Activated naive CD4-positive, alpha-beta T cell treated with anti-CD3 and anti-CD28 coated beads, Interleukin-2, amount 10 ng/mL, durations not matched to agents 7 days and 5 days (primary cell): Measurements from ENCODE around the gene BST2.

Experiments used
- CTCF ChIA-PET: fragments of 350-600 bp; sonication (Branson Sonifier 250); formaldehyde crosslinking; loops from one replicate; lab custom pipeline; 2021; ENCODE audit warnings: antibody characterized with exemption; lab: Charles Lee
- DNase-seq: peaks from one replicate; pipeline ENCODE4 v3.0.0-alpha.2; 2020
- H3K27ac Mint-ChIP-seq: one replicate; pipeline ENCODE4 v1.8.0; 2021; ENCODE audit warnings: mild to moderate bottlenecking, moderate library complexity, mixed read lengths
- H3K27me3 Mint-ChIP-seq: one replicate; pipeline ENCODE4 v1.8.0; 2021; ENCODE audit warnings: mild to moderate bottlenecking, mixed read lengths
- H3K36me3 Mint-ChIP-seq: one replicate; pipeline ENCODE4 v1.8.0; 2021; ENCODE audit warnings: mixed read lengths
- H3K4me1 Mint-ChIP-seq: one replicate; pipeline ENCODE4 v1.8.0; 2021; ENCODE audit warnings: mixed read lengths
- H3K4me3 Mint-ChIP-seq: one replicate; pipeline ENCODE4 v1.8.0; 2021; ENCODE audit warnings: mild to moderate bottlenecking, moderate library complexity, mixed read lengths
- H3K9me3 Mint-ChIP-seq: one replicate; pipeline ENCODE4 v1.8.0; 2021; ENCODE audit warnings: mixed read lengths

BST2 gene, protein sequence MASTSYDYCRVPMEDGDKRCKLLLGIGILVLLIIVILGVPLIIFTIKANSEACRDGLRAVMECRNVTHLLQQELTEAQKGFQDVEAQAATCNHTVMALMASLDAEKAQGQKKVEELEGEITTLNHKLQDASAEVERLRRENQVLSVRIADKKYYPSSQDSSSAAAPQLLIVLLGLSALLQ

DNA sequence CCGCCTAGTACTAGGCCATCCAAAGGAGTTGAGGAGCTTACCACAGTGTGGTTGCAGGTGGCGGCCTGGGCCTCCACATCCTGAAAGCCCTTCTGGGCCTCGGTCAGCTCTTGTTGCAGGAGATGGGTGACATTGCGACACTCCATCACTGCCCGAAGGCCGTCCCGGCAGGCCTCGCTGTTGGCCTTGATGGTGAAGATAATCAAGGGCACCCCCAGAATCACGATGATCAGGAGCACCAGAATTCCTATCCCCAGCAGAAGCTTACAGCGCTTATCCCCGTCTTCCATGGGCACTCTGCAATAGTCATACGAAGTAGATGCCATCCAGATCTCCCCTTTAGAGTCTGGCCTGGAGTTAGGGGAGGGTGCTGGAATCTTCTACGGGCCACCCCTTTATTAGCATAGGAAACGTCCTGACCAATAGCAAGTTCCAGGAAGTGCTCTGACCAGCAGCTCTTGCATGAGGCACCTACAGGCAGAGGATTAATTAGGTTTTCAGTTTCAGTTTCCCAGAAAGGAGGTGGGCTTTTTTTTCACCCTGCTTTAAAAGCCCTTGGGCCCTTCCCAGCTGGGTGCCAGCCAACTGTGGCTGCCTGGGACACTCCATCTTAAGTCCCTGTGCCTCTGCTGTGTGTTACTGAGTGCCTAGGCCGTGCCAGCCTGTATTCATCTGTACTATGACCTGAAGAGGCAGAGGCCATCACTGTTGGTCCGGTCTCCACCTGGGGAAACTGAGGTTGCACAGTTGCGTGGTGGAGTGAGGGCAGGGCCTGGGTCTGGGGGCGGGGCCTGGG lies at the start of gene BST2:
Gene BST2 (minus strand): TSS at position 381 of the 796 bp plus-strand sequence. CDS start 55 bp downstream, at position 326.
- CTCF ChIA-PET: interaction anchor here (0.8 to 1.9 kb wide), 4 partner anchors 14 to 62 kb away, joined by 3 to 5 read pairs (median 4); partner anchors contain the start of genes MVB12A and TMEM221
- H3K27ac Mint-ChIP-seq: peak within 1 kb of the TSS; percentile 97
- DNase-seq: peak; percentile 65
- H3K4me3 Mint-ChIP-seq: peak within 1 kb of the TSS; percentile 94
- H3K36me3 Mint-ChIP-seq: peaks cover 25% of the 10 kb centered on the region
- H3K4me1 Mint-ChIP-seq: peaks cover 50% of the 10 kb centered on the region
- no peaks in the 10 kb centered on the region for H3K27me3 Mint-ChIP-seq
- H3K9me3 Mint-ChIP-seq: no peaks in the 10 kb centered on the region

- Mint-ChIP-seq H3K9me3 (no peaks in the 10 kb centered on the region), H3K4me3 (no peak overlapping the region), H3K4me1 (peaks cover 24% of the 10 kb centered on the region), H3K27me3 (peaks cover 80% of the 10 kb centered on the region), H3K27ac (no peak overlapping the region), H3K36me3 (no peaks in the 10 kb centered on the region)
- CTCF ChIA-PET: interaction anchor here (0.9 to 1.3 kb wide), 3 partner anchors 11 to 119 kb away, joined by 3 to 10 read pairs (median 4); no protein-coding TSS in a partner anchor
- DNase-seq: no peak
These were observed 49.2 kb upstream of the BST2 start for GRCh38 chr19:17454576-17455071.

- Mint-ChIP-seq H3K4me1 (peaks cover 24% of the 10 kb centered on the region), H3K4me3 (no peak overlapping the region), H3K36me3 (no peaks in the 10 kb centered on the region), H3K27ac (no peak overlapping the region), H3K27me3 (peaks cover 58% of the 10 kb centered on the region), H3K9me3 (no peaks in the 10 kb centered on the region)
- CTCF ChIA-PET: interaction anchor here (0.9 kb wide), 1 partner anchor 13 kb away, joined by 5 read pairs; no protein-coding TSS in a partner anchor
- no peak for DNase-seq
These were observed 46.4 kb upstream of the BST2 start for GRCh38 chr19:17451820-17452219.

DNA sequence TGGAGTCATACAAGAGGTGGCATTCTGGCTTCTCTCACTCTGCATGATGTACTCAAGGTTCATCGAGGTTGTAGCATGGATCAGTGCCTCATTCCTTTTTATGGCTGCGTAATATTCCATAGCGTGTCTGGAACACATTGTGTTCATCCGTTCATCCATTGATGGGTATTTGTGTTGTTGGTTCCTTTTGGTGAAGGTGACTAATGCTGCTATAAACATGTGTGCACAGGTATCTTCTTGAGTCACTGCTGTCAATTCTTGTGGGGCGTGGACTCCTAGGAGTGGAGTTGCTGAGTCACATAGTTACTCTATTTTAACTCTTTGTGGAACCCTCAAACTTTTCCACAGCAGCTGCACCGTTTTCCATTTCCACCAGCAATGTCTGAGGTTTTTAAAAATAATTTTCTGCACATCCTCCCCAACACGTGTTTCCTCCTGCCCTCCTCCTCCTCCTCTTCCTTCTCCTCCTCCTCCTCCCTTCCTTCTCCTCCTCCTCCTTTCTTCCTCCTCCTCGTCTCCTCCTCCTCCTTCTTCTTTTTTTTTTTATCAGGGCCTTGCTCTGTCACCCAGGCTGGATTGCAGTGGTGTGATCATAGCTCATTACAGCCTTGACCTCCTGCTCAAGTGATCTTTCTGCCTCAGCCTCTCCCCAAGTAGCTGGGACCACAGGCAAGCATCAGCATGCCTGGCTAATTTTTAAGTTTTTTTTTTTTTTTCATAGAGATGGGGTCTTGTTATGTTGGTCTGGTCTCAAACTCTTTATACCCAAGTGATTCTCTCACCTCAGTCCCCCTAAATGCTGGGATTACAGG lies 45.0 kb upstream of the BST2 start:
- CTCF ChIA-PET: interaction anchor here (0.7 to 0.9 kb wide), 2 partner anchors 15 to 125 kb away, joined by 5 read pairs; no protein-coding TSS in a partner anchor
- H3K9me3 Mint-ChIP-seq: no peaks in the 10 kb centered on the region
- no peak overlapping the region for H3K4me3 Mint-ChIP-seq
- peak overlapping the region; percentile 26 for H3K27ac Mint-ChIP-seq
- no peaks in the 10 kb centered on the region for H3K36me3 Mint-ChIP-seq
- peaks cover 45% of the 10 kb centered on the region for H3K27me3 Mint-ChIP-seq
- DNase-seq: peak; percentile 47
- H3K4me1 Mint-ChIP-seq: peaks cover 24% of the 10 kb centered on the region

DNA sequence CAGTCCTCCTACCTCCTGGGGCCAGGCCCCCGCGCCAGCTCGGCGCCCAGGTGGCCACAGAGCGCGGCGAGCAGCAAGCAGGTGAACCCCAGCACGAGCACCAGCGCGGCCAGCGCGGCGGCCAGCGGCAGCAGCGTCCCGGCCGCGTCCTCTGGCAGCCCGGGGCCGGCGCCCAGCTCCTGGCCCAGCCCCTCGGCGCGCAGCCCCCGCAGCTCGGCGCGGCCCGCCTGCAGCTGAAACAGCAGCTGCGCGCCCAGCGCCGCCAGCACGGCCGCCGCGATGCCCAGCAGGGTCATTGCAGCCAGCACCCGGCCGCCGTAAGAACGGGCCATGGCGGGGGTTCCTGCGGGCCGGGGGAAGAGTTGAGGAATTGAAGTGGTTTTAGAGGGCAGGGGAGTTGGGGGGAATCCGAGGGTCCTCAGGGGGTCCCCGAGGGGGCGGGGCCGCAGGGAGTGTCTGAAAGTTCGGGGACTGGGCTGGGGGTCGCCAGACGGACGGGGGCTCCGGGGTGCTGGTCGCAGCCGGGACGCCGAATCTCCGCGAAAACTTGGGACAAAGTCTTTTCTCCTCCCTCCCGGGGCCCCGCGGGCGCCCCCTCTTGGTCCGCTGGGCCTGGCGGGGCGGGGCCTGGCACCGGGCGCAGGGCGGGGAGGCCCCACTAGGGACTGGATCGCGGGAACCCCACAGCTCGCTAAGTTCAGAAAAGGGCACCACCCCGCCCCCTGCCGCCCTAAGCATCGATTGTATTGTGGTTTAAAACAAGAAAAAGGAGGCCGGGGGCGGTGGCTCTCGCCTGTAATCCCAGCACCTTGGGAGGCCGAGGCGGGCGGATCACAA lies 42.9 kb upstream of the BST2 start, which contains the start of gene TMEM221:
Gene TMEM221 (minus strand): TSS at position 538 of the 837 bp plus-strand sequence. CDS start 206 bp downstream, at position 332.
- Mint-ChIP-seq H3K9me3 (no peaks in the 10 kb centered on the region), H3K36me3 (no peaks in the 10 kb centered on the region), H3K4me3 (peak within 1 kb of the TSS; percentile 37), H3K4me1 (peaks cover 19% of the 10 kb centered on the region), H3K27ac (no peak within 1 kb of the TSS), H3K27me3 (peaks cover 24% of the 10 kb centered on the region)
- DNase-seq: peak; percentile 70
- CTCF ChIA-PET: interaction anchor here (0.5 to 1.5 kb wide), 5 partner anchors 7 to 42 kb away, joined by 3 to 5 read pairs (median 3); no protein-coding TSS in a partner anchor

DNA sequence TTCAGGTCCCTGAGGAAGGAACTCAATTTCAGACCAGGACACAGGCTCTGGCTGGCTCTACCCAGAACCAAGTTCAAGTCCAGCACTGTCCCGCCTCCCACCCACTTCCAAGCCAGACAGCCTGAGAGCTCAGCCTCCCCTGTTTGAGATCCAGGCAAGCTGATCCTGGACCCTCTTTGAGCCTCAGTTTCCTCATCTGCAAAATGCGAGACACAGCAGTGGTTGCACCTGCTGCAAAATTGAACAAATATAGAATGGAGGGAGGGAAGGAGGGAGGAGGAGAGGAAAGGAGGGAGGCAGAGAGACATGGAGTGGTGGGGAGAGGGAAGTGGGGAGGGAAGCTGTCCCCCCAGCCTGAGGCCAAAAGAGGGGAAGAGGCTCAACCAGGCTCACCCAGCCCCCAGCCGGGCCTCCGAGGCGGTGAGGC lies 42.3 kb upstream of the BST2 start:
- peaks cover 21% of the 10 kb centered on the region for H3K27me3 Mint-ChIP-seq
- peak overlapping the region; percentile 37 for H3K4me3 Mint-ChIP-seq
- CTCF ChIA-PET: interaction anchor here (0.7 to 1.5 kb wide), 3 partner anchors 10 to 41 kb away, joined by 3 to 5 read pairs (median 4); no protein-coding TSS in a partner anchor
- no peak overlapping the region for H3K27ac Mint-ChIP-seq
- peaks cover 18% of the 10 kb centered on the region for H3K4me1 Mint-ChIP-seq
- no peak for DNase-seq
- H3K36me3 Mint-ChIP-seq: no peaks in the 10 kb centered on the region
- H3K9me3 Mint-ChIP-seq: no peaks in the 10 kb centered on the region

DNA sequence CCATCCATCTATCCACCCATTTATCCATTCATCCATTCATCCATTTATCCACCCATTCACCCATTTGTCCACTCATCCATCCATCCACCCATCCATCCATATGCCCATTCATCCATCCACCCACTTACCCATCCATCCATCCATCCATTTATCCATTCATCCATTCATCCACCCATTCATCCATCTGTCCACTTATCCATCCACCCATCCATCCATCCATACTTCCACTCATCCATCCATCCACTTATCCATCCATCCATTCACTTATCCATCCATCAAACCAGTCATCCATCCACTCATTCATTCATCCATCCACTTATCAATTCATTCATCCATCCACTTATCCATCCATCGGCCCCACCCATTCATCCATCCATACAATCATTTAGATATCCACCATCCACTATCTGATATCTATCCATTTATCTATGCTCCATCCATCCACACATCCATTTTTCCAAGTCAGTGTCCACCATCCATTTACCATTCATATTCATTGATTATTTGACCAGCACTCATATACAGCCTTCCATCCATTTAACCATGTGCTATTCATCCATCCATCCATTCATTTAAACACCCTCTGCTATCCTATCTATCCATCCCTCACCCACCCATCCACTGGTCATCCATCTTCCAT lies 40.2 kb upstream of the BST2 start:
- DNase-seq: no peak
- Mint-ChIP-seq H3K27ac (no peak overlapping the region), H3K27me3 (peaks cover 15% of the 10 kb centered on the region), H3K9me3 (peaks cover 3% of the 10 kb centered on the region), H3K4me3 (no peak overlapping the region), H3K4me1 (peaks cover 9% of the 10 kb centered on the region), H3K36me3 (no peaks in the 10 kb centered on the region)
- CTCF ChIA-PET: interaction anchor here (1.0 to 1.1 kb wide), 2 partner anchors 20 kb away, joined by 3 to 4 read pairs; no protein-coding TSS in a partner anchor

GRCh38 chr19:17441241-17442021 lies 36.0 kb upstream of the BST2 start:
- no peak overlapping the region for H3K27ac Mint-ChIP-seq
- H3K27me3 Mint-ChIP-seq: peaks cover 17% of the 10 kb centered on the region
- peaks cover 3% of the 10 kb centered on the region for H3K9me3 Mint-ChIP-seq
- CTCF ChIA-PET: interaction anchor here (0.6 to 2.0 kb wide), 9 partner anchors 8 to 409 kb away, joined by 3 to 10 read pairs (median 3); partner anchors contain the start of gene CCDC194
- peak; percentile 35 for DNase-seq
- H3K4me3 Mint-ChIP-seq: no peak overlapping the region
- no peaks in the 10 kb centered on the region for H3K36me3 Mint-ChIP-seq
- H3K4me1 Mint-ChIP-seq: no peaks in the 10 kb centered on the region

DNA sequence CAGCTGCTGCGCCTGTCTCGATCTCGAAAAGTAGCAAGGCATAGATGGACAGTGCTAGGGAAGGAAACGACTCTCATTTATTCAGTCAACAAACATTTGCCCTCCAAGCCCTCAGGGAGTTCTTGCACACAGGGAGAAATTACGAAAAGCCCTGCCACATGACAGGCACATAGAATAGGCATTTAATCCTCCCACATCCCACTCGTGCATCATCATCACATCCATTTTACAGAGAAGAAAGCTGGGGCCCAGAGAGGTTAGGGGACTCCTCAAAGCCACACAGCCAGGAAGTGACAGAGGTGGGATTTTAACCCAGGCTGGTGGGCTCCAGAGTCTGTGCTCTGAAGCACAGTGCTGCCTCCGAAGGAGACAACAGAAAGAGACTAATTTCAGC lies 31.4 kb upstream of the BST2 start:
- no peak for DNase-seq
- no peak overlapping the region for H3K4me3 Mint-ChIP-seq
- CTCF ChIA-PET: interaction anchor here (0.8 to 1.3 kb wide), 2 partner anchors 11 to 51 kb away, joined by 3 read pairs; no protein-coding TSS in a partner anchor
- no peaks in the 10 kb centered on the region for H3K4me1 Mint-ChIP-seq
- no peak overlapping the region for H3K27ac Mint-ChIP-seq
- H3K9me3 Mint-ChIP-seq: peaks cover 3% of the 10 kb centered on the region
- peaks cover 17% of the 10 kb centered on the region for H3K27me3 Mint-ChIP-seq
- no peaks in the 10 kb centered on the region for H3K36me3 Mint-ChIP-seq

- Mint-ChIP-seq H3K9me3 (no peaks in the 10 kb centered on the region), H3K27ac (no peak overlapping the region), H3K4me1 (peaks cover 4% of the 10 kb centered on the region), H3K4me3 (no peak overlapping the region), H3K27me3 (peaks cover 17% of the 10 kb centered on the region), H3K36me3 (no peaks in the 10 kb centered on the region)
- no peak for DNase-seq
- CTCF ChIA-PET: no interaction called here
These were observed 30.9 kb upstream of the BST2 start for GRCh38 chr19:17436094-17436873.

- peaks cover 17% of the 10 kb centered on the region for H3K27me3 Mint-ChIP-seq
- H3K36me3 Mint-ChIP-seq: no peaks in the 10 kb centered on the region
- no peaks in the 10 kb centered on the region for H3K9me3 Mint-ChIP-seq
- no peak for DNase-seq
- H3K27ac Mint-ChIP-seq: no peak overlapping the region
- no peak overlapping the region for H3K4me3 Mint-ChIP-seq
- CTCF ChIA-PET: interaction anchor here (1.0 kb wide), 1 partner anchor 31 kb away, joined by 3 read pairs; no protein-coding TSS in a partner anchor
- H3K4me1 Mint-ChIP-seq: peaks cover 4% of the 10 kb centered on the region
These were observed 29.8 kb upstream of the BST2 start for GRCh38 chr19:17435218-17435617.
